ENCODE data around the gene RORB. TPM values are rescaled to one million over a fixed set of nuclear protein-coding genes. Genes with fewer than 3 reads are reported as not detected.
A peak's percentile ranks its signal among the peaks of the same experiment; 100 is the strongest.

RORB gene
- total RNA-seq (ENCODE audit: unreplicated experiment) = 2.2 TPM
- long read RNA-seq = 0 reads

- Mint-ChIP-seq H3K9me3 (ENCODE audit: unreplicated experiment) (peaks cover 6% of the 10 kb centered on the region), H3K36me3 (ENCODE audit: unreplicated experiment) (no peaks in the 10 kb centered on the region), H3K27ac (ENCODE audit: unreplicated experiment) (peak within 1 kb of the TSS; percentile 85), H3K4me1 (ENCODE audit: low read depth, unreplicated experiment) (peaks cover 2% of the 10 kb centered on the region), H3K4me3 (ENCODE audit: unreplicated experiment) (peak within 1 kb of the TSS; percentile 92), H3K27me3 (ENCODE audit: unreplicated experiment) (peaks cover 13% of the 10 kb centered on the region)
- peak; percentile 88 for DNase-seq
- TF ChIP-seq CTCF (IDR thresholded peaks at IDR 0.05; ENCODE audit: partially characterized antibody, unreplicated experiment) = peak; percentile 2
Observed at GRCh38 chr9:74496819-74497747, at the start of gene RORB. RORB (plus strand) TSS chr9:74497335; CDS start chr9:74497977, 642 bp downstream.

GRCh38 chr9:74447451-74448193 lies 49.5 kb upstream of the RORB start:
- no peak for DNase-seq
- H3K27ac Mint-ChIP-seq (ENCODE audit: unreplicated experiment) = no peak overlapping the region
- no peaks in the 10 kb centered on the region for H3K36me3 Mint-ChIP-seq (ENCODE audit: unreplicated experiment)
- H3K4me1 Mint-ChIP-seq (ENCODE audit: low read depth, unreplicated experiment) = no peaks in the 10 kb centered on the region
- H3K9me3 Mint-ChIP-seq (ENCODE audit: unreplicated experiment) = no peaks in the 10 kb centered on the region
- no peaks in the 10 kb centered on the region for H3K27me3 Mint-ChIP-seq (ENCODE audit: unreplicated experiment)
- H3K4me3 Mint-ChIP-seq (ENCODE audit: unreplicated experiment) = no peak overlapping the region
- no peak for TF ChIP-seq CTCF (IDR thresholded peaks at IDR 0.05; ENCODE audit: partially characterized antibody, unreplicated experiment)

GRCh38 chr9:74449060-74449459 lies 48.1 kb upstream of the RORB start:
- H3K4me3 Mint-ChIP-seq (ENCODE audit: unreplicated experiment) = no peak overlapping the region
- no peak overlapping the region for H3K27ac Mint-ChIP-seq (ENCODE audit: unreplicated experiment)
- TF ChIP-seq CTCF (IDR thresholded peaks at IDR 0.05; ENCODE audit: partially characterized antibody, unreplicated experiment) = no peak
- H3K4me1 Mint-ChIP-seq (ENCODE audit: low read depth, unreplicated experiment) = no peaks in the 10 kb centered on the region
- no peaks in the 10 kb centered on the region for H3K27me3 Mint-ChIP-seq (ENCODE audit: unreplicated experiment)
- H3K36me3 Mint-ChIP-seq (ENCODE audit: unreplicated experiment) = no peaks in the 10 kb centered on the region
- no peak for DNase-seq
- no peaks in the 10 kb centered on the region for H3K9me3 Mint-ChIP-seq (ENCODE audit: unreplicated experiment)

- H3K27me3 Mint-ChIP-seq (ENCODE audit: unreplicated experiment) = no peaks in the 10 kb centered on the region
- no peaks in the 10 kb centered on the region for H3K4me1 Mint-ChIP-seq (ENCODE audit: low read depth, unreplicated experiment)
- H3K9me3 Mint-ChIP-seq (ENCODE audit: unreplicated experiment) = no peaks in the 10 kb centered on the region
- H3K36me3 Mint-ChIP-seq (ENCODE audit: unreplicated experiment) = no peaks in the 10 kb centered on the region
- no peak for TF ChIP-seq CTCF (IDR thresholded peaks at IDR 0.05; ENCODE audit: partially characterized antibody, unreplicated experiment)
- H3K4me3 Mint-ChIP-seq (ENCODE audit: unreplicated experiment) = no peak overlapping the region
- H3K27ac Mint-ChIP-seq (ENCODE audit: unreplicated experiment) = no peak overlapping the region
- no peak for DNase-seq
Observed at GRCh38 chr9:74458832-74459231, 38.3 kb upstream of the RORB start.

Data from glutamatergic neuron (in vitro differentiated cells).